Posterior cingulate gyrus (tissue), 11 donors: ENCODE data around the gene RBM22.
A peak's percentile ranks its signal among the peaks of the same experiment; 100 is the strongest.

ENCODE experiments used
- DNase-seq, 10 donors: peaks; one replicate each; pipeline versions ENCODE4 v3.0.0 to v3.0.0-alpha.2; 2020 to 2021; ENCODE audit warnings: mixed read lengths in 3 of 10
- intact Hi-C: fragments of 100-400 bp; cut with DNase I; formaldehyde crosslinking; loops from one replicate; pipeline ENCODE4 v1.15.1; 2023

RBM22 gene

GRCh38 chr5:150641006-150641570 is 59.8 kb downstream of the RBM22 start:
- intact Hi-C loops = no loop called here
- peak in 2 of 10 donors; percentile 56 to 63 for DNase-seq
